Pons (tissue), 1 donor: ENCODE results near the gene PRSS57.
A peak's percentile ranks its signal among the peaks of the same experiment; 100 is the strongest.
"Not testable (repeated sequence)": the region's sequence is repeated elsewhere in the genome, so short reads cannot be mapped to it uniquely, and the experiment has no call there.

Experiments
- DNase-seq: peaks from one replicate; pipeline ENCODE4 v3.0.0-alpha.2; 2016; ENCODE audit warnings: low spot score

The PRSS57 gene

GRCh38 chr19:723247-723646, 28.0 kb upstream of the PRSS57 start:
- DNase-seq: no peak

DNA sequence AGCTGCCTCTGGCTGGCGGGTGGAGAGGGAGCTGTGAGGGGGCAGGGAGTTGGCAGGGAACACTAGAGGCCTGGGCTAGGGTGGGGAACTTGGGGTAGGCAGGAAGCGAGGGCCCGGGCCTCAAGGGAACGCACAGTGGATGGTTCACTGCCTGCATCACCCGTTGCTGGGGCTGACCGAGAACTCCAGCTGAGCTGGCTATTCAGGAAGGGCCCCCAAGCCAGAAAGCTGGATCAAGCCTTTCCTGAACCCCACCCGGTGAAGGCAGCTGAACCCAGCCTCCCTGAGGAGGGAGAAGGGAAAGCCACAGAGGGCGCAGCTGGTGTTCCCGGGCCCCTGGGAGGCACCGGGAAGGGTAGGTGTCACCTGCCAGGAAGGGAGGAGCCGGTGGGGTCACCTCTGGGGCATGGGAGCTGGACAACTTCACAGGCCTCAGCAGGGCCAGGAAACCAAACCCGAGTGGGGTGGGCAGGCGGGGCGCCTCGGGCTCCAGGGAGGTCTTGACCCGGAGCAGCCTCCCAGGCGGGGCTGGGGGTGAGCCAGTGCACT, 27.4 kb upstream of the PRSS57 start:
- DNase-seq: no peak

- DNase-seq: peak; percentile 74
Measured at GRCh38 chr19:720345-721160, 25.3 kb upstream of the PRSS57 start.

DNA sequence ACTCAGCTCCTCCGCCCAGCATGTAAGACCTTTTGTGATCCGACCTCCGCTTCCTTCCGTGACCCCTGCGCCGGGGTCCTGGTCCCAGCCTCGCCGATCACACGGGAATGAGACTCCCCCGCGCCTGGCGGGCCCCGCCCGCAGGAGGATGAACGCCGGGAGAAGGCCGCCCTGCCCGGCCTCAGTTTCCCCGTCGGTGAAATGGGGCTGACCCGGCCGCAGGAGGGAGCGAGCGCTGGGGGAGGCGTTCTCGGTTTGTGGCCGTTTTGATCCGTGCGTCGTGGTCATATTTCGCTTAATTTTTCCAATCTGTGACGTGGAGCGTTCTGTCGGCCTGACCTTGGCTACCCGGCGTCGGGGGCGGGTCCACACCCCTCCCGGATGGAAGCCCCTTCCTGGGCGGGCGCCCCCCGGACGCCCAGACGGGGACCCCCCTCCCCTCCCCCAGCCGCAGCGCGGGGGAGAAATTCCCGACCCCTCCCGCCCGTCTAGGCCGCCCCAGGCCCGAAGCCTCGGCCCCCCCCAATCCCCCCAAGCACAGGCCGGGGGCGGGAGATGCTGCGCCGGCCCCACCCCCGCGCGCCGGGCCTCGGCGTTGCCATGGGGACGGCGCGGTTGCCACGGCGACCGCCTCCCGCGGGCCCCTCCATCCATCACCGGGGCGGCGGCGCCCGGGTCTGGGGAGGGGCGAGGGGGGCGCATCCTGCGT, 24.5 kb upstream of the PRSS57 start:
- DNase-seq: no peak

GRCh38 chr19:718991-719512, 23.8 kb upstream of the PRSS57 start:
- no peak for DNase-seq

DNA sequence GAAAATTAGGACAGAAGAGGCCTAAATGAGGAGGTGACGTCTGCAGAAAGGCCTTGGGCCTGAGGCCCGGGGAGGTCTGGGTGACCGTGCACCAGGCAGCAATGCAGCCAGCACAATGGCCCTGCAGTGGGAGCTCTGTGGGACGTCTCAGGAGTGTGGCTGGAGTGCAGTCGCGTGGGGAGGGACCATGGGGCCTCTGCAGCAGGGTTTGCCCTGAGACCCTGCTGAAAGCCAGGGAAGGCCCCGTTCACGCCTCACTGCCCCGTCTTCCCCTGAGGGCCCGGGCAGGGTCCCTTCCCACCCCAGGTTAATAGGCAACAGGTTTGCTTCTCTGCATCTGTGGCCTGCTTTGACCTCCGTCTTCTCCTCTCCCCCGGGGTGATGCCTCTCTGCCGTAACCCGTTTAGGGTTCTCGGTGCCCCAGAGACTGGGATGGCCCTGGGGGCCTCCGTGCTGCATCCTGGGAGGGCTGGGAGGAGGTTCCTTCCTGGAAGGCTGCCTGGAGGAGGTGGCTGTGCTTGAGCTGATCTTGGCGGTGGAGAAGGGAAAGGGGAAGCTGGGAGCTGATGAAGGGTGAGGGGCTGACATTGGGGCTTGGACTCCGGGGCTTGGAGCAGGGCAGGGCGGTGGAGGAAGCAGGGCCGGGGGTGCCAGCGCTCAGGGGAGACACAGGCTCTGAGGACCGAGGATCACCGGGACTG, 23.1 kb upstream of the PRSS57 start:
- DNase-seq: no peak

DNA sequence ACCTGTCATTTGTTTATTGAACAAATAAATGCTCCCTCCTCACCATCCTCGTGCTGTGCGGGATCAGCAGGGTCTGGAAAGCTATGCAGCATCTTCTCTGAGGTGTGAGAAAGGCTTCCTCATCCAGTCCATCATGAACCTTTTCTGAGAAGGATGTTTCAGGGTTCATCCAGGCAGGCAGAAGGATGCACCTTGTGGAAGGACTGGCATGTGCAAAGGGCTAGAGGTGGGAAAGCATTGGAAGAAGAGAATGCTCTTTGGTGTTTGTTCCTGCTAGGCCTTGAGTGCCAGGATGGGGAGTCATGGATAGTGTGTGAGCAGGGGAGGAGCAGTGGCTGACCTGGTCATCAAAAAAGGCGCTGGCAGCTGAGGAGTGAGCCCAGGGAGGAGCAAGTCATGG, 20.1 kb upstream of the PRSS57 start:
- no peak for DNase-seq

GRCh38 chr19:711254-711653, 16.0 kb upstream of the PRSS57 start:
- no peak for DNase-seq

- DNase-seq: no peak
Measured at GRCh38 chr19:710767-711166, 15.5 kb upstream of the PRSS57 start.

DNA sequence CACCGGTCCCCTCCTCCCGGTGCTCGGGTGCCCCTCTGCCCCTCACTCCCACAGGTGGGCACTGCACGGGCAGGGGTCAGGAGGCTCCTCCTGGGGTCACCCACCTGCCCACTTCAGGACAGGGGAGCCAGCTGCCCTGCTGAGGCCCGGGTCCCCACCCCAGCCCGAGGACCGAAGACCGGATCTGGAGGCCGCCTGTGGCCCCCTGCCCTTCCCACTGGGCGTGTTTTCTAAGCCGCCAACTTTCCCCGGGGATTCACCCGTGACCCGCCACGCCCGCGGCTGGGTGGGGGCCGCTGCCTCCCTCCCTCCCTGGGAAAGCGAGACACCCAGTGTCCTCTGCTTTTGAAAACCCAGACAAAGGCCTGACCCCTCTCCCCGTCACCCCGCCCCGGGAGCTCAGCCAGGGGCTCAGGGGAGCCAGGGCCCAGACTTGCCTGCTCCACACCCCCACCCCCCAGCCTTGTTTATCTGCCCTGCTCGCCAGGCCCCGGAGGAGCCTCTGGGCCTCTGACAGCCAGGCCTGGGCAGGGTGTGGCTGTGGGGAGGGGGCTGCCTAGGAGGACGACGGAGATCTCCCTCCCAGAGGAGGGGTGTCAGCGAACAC, 14.8 kb upstream of the PRSS57 start:
- no peak for DNase-seq

- DNase-seq: no peak
Measured at GRCh38 chr19:709196-709964, 14.1 kb upstream of the PRSS57 start.

DNA sequence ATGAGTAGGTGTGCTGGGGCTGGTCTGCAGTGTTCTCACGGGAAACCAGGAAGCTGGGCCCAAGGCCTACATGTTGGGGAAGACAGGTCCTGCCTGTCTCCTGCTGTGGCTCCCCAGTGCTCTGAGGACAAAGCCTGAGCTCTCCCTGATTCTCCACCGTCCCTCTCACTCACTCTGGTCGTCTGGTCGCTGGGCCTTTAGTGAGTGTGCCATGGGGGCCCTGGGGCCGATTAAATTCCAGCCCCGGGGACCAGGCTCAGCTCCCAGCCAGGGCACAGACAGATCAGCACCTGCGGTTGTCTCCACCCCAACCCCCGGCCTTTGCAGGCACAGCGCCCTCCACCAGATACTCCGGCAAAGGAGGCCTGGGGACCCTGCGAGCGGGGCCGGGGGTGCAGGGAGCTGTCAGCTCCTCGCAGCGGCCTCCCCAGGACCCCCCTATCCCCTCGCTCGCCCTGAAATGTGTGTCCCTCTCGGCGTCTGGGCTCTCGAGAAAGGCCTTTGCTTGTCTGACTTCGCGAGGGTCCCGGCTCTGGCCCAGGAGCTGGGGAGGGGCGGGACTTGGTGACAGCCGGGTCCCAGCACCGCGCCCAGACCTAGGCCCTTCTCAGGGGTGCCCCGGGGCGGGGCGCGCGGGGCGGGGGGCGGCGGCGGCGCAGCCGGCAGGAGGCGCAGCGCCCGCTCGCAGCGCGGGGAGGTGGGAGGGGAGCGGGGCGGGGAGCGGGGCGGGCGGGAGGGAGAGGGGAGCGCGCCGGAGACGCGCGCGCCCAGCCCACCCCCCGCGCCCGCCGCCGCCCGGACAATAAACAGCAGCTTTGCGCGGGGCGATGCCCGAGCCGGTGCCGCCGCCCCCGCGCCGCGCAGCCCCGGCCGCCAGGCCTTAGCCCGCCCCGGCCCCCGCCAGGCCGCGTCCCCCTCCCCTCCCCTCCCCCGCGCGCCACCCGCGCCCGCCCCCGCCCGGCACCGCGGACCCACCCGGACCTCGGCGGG, 13.2 kb upstream of the PRSS57 start, which contains the start of gene PALM:
PALM (plus strand) TSS at position 782 of the 990 bp plus-strand sequence. CDS start 212 bp downstream, outside the sequence.
- no peak for DNase-seq

DNA sequence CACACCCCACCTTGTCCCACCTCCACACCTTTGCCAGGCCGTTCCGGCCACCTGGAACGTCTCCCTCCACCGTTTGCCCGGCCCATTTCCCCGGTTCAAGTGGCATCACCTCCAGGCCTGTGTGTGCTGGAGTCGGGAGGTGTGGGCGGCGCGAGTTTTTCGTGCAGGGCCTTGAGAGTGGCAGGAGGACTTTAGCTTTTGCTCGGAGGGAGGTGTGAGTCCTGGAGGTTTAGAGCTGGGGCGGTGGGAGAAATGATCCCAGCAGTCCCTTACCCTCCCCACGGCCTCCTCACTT, 9.1 kb upstream of the PRSS57 start:
- DNase-seq: no peak

- no peak for DNase-seq
Measured at GRCh38 chr19:703651-704446, 8.6 kb upstream of the PRSS57 start.

DNA sequence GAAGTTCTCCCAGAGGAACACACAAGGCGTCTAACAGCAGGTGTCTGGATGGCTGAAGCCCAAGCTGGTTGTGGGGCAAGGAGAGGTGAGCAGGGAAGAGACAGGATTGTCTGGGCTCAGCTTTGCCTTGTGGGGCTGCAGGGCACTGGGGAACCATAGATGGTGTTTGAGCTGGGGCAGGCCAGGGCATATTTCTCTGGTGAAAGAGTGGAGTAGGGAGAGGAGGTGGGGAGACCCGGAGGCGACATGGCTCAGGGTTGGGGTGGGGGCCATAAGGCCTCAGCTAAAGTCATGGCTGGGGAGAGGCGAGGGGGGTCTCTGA, 8.0 kb upstream of the PRSS57 start:
- no peak for DNase-seq

DNA sequence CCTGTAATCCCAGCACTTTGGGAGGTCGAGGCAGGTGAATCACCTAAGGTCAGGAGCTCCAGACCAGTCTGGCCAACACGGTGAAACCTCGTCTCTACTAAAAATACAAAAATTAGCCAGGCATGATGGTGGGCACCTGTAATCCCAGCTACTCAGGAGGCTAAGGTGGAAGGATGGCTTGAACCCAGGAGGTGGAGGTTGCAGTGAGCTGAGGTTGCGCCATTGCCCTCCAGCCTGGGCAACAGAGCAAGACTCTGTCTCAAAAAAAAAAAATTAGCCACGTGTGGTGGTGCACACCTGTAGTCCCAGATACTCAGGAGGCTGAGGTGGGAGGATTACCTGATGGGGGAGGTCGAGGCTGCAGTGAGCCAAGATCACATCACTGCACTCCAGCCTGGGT, 7.6 kb upstream of the PRSS57 start:
- not testable (repeated sequence) for DNase-seq

DNA sequence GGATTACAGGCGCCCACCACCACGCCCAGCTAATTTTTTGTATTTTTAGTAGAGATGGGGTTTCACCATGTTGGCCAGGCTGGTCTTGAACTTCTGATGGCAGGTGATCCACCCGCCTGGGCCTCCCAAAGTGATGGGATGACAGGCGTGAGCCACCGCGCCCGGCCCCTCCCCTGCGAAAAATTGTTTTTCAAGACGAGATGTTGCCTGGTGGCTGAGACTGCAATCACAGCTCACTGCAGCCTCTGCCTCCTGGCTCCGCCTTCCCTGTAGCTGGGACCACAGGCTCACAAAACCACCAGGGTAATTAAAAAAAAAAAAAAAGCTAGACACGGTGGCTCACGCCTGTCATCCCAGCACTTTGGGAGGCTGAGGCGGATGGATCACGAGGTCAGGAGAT, 4.6 kb upstream of the PRSS57 start:
- not testable (repeated sequence) for DNase-seq

GRCh38 chr19:698529-698928, 3.3 kb upstream of the PRSS57 start:
- not testable (repeated sequence) for DNase-seq
